Measurements from ENCODE around the gene PDE1C.

The PDE1C gene

DNA sequence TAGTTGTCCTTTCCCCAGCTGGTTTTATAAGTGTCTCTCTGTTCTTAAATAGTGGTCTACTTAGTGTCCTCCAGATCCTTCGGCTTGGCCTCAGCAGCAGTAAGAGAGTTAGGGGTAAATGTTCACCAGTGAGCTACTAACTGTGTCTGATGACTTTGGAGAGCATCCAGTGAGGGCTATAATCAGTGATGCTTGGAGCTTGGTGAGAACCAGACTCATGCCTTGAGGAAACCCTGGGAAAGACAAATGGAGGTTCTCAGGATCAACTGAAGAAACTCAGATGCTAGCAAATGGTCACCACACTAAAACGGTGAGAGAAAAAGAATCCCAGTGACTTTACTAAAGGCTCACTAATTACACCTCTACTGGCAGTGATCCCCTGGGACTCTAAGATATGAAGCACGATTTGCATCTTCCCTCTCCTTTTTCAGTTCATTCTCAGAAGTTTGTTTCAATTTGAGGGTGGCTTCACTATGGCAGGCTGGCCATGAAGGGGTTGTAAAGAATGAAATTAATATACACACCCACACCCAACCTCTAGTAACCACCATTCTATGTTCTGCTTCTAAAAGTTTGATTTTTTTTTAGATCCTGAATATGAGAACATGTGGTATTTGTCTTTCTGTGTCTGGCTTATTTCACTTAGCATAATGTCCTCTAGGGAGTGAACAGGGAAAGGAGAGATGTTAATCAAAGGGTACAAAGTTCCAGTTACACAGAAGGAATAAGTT is 177.9 kb downstream of the PDE1C start:
- DNase-seq (ENCODE audit: low read depth in 2 of 2), result no peak

DNA sequence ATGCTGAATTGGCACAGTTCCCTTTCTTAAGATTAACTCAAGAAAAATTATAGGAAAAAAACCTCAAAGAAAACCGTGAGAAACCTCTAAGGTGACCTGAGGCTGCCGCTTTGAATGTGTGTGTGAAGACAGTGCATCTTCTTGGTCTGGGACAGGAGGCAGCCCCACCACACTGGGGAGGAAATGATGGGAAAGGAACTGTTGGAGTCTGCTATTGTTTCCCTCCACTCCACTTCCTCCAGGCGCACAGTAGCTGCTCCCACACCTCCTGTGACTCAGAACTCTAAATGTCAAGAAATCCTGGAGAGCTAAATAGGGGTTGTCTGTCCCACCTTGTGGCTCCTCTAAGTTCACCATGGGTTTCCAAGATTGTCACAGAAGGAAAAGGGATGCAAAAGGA is 179.4 kb downstream of the PDE1C start:
- no peak for DNase-seq (ENCODE audit: low read depth in 2 of 2)

- no peak for DNase-seq (ENCODE audit: low read depth in 2 of 2)
Observed at GRCh38 chr7:31890198-31890597, 180.0 kb downstream of the PDE1C start.

- DNase-seq (ENCODE audit: low read depth in 2 of 2), result no peak
Observed at GRCh38 chr7:31887006-31887405, 183.2 kb downstream of the PDE1C start.

DNA sequence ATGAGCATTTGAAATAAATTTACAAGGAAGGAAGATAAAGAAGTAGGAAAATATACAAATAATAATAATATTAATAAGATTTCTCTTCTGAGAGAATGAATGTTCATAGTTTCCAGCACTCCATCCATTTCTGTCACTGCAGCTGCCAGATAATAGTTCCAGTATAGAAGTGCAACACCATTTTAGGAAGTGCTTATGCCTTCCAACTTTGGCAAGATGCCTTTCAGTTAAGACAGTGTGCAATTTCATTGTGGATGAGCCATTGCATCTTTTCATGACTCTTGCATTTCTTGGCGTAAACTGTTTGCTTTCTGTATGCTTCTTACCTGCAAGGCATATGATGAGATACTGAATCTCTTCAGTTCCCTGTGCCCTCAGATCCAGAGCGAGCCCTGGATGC is 185.0 kb downstream of the PDE1C start:
- no peak for DNase-seq (ENCODE audit: low read depth in 2 of 2)

DNA sequence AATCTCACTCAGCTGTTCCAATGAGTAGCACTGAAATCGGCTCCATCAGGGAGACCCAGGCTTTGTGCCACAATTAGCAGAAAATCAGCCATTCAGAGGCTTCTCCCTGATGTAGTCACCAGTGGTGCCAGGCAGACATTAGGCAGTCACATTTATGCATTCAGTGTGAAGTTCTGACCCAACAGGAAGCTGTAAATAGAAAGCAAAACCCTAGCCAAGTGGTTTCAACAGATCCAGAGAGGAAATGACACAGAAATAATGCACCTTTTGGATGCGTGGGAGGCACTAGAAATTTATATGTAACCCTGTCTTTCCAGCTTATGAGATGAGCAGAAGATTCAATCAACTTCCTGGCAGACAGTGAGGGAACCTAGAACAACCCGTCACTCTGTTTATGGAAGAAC is 186.4 kb downstream of the PDE1C start:
- DNase-seq (ENCODE audit: low read depth in 2 of 2), result no peak

- DNase-seq (ENCODE audit: low read depth in 2 of 2), result no peak
Observed at GRCh38 chr7:31882187-31882586, 188.0 kb downstream of the PDE1C start.

DNA sequence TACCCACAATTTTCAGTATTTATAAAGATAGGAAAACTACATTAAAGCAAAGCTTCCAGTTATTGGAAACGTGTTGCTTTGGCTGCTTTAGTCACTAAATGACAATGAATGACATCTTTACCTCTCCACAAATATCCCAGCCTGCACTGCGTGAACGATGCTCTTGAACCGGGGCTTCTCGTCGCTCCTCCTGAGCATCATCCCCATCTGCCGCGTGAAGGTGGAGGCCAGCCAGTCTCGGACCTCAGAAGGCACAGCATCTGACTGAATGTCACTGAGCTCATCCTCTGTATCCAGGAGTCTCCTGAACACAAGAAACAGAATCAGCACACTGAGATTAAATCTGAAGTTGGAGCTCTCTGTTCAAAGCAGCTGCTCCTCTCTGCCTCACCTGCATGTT is 191.3 kb downstream of the PDE1C start:
- no peak for DNase-seq (ENCODE audit: low read depth in 2 of 2)

DNA sequence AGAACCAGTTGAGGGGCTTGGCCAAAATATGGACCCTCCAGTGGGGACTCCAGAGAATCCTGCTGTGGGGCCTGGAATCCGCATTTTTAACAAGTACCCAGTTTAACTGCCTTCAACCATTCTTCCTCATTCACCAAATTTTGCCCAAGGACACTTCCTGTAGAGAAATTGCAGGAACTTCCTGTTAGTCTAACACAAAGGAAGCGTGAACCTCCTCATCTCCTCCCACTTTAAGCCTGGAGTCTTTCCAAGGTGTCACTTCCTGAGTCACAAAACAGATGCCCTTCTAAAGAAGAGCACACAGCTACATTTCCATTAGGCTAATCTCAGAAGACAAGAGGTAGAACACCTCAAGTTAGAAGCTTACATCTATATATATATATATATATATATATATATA is 194.8 kb downstream of the PDE1C start:
- no peak for DNase-seq (ENCODE audit: low read depth in 2 of 2)

DNA sequence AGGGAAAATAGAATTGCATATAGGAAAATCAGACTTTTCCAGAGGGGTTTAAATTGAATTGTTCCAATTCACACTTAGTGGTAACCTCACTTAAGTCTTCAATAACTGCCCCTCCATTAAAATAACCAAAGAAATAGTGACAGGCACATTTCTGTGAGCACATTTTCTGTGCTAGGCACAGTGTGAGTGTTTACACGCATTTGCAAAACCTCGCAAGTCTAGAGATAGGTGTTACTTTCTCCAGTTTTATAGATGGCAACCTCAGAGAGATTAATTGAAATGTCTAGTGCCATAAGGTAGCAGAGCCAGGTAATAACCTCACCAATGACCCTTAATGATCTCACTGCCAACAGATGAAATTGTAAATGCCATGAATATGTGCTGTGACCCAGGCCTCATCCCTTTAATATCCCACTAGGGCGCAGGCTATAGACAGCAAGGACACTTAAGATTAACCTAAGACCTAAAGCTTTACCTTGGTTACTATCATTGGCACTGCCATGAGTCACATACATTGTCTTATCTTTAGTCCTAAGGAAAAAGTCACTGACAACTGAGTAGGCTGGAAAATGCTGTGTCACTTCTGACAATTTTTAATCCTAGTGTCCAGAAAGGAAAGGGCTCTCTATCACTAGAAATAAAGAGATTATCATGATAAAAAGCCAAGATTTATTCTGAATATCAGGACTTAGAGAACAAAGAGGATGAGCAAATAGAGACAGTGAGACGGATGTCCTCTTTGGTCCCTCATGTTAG is 195.4 kb downstream of the PDE1C start:
- DNase-seq (ENCODE audit: low read depth in 2 of 2), result no peak

DNA sequence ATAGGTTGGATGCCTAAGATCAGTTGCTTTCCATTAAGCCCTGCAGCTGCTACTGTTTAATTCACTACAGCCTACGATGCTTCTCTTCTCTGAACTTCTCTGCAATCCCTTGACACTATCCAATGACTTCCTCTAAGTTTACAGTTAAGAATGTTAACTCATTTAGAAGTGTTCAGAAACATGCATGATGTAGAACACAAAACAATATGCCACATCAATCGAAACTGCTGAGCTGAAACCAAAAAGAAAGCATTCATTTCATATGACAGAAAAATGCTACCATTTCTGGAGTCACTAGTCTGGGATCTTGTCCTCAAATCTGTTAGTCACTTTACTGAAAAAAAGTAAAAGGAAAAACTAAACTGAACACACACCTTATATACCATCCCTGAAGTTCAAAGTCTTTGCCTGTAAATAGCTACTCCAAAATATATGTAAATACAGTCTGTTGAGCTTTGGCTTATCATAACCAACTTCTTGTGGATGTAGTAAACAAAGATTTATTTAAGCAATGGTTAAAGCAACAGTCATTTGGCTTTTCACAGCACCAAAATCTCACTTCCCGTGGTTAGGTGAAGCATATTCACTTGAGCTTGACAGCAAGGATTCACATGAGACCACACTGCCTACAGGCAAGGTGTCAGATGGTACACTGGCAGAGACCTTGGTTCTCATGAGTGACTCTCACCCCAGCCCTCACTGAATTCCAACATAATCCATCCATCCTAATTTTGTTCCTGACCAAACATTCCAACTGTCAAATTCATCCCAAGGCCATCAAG is 196.2 kb downstream of the PDE1C start:
- DNase-seq (ENCODE audit: low read depth in 2 of 2), result no peak

DNA sequence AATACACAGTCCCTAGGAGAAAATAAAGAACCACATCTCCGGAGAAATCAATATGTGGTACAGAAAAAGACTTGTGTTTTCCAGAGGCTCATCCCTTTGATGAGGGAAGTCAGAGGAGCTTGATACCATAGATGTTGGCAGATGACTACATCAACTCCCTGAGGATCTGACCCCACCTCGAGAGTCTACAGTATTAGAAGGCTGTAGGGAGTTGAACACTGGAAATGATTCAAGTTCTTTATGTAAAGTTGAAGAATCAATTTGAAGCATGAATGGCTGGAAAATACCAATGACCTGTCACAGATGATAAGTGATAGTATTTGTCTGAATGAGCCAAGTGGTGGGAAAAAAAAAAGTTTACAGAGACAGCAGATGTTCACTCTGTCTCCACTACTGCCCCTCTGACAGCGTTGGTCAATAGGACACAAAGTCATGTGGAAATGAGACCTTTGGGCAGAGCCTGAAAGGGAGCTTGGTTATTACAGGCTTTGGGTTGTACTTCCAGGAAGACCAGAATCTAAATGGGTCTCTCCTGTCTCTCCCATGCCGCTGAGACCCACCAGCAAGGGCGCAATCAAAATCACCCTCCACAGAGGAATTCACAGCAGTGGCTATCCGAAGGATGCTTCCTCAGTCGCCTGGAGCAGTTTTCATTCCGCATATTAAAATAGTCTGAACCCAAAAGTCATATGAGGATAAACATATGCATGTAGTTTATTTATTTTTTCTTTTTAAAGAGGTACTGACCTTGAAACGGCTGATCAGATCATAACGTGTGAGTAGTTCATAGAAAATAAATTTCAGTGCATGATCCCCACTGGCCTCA is 197.4 kb downstream of the PDE1C start:
- no peak for DNase-seq (ENCODE audit: low read depth in 2 of 2)

- DNase-seq (ENCODE audit: low read depth in 2 of 2), result no peak
Observed at GRCh38 chr7:31864646-31865045, 205.6 kb downstream of the PDE1C start.

- DNase-seq (ENCODE audit: low read depth in 2 of 2), result no peak
Observed at GRCh38 chr7:31860925-31861324, 209.3 kb downstream of the PDE1C start.

- no peak for DNase-seq (ENCODE audit: low read depth in 2 of 2)
Observed at GRCh38 chr7:31858055-31858454, 212.2 kb downstream of the PDE1C start.

DNA sequence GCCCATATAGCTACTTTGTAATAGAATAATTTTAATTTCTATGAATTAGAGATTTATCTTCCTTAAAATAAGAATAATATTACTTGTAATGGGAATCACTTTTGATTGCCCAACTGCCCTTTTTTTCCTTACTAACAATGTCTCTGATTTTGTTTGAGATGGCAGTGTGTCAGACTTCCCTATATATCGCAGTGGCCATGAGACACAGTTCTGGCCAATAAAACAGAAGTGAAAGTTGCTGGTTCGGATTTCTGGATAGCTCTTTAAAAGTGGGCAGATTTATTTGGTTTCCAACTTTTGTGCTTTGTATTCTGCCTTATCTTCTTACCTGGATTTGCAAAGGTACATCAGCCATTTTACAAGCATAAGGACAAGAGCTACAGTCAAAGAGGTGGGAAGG is 213.0 kb downstream of the PDE1C start:
- no peak for DNase-seq (ENCODE audit: low read depth in 2 of 2)

GRCh38 chr7:31856337-31856736 is 213.9 kb downstream of the PDE1C start:
- no peak for DNase-seq (ENCODE audit: low read depth in 2 of 2)

GRCh38 chr7:31855530-31855929 is 214.7 kb downstream of the PDE1C start:
- no peak for DNase-seq (ENCODE audit: low read depth in 2 of 2)

DNA sequence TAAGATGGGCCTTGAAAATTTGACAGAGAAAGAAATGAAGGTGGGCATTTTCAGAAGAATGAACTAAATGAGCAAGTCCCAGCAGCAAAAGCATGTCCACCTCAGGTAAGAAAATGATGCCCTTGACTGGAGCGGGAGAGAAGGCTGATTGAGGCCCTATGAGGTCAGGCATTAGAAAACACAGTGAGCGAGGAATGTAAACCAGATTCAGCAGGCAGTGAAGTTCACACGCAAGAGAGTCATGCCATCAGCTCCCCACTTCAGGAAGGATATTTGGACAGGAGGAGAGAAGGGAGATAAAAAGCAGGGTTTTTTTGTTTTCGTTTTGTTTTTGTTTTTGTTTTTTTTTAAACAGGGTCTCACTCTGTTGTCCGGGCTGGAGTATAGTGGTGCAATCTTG is 216.8 kb downstream of the PDE1C start:
- DNase-seq (ENCODE audit: low read depth in 2 of 2), result no peak

DNA sequence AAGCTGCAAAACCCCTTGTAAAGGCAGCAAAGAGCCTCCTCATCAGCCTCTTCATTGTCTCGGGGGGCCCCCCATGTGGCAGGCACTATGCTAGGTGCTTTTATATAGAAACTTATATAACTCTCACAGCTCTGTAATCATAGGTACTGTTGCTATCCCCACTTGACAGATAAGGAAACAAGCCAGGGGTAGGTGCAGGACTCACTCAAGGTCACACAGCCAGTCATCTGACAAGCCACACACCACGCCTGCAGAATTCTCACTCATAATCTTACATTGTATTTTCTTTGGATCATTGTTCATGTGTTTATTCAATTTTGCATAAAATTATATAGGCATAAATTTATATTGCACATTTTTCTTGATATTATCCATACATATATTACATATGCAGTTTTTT is 217.7 kb downstream of the PDE1C start:
- no peak for DNase-seq (ENCODE audit: low read depth in 2 of 2)

DNA sequence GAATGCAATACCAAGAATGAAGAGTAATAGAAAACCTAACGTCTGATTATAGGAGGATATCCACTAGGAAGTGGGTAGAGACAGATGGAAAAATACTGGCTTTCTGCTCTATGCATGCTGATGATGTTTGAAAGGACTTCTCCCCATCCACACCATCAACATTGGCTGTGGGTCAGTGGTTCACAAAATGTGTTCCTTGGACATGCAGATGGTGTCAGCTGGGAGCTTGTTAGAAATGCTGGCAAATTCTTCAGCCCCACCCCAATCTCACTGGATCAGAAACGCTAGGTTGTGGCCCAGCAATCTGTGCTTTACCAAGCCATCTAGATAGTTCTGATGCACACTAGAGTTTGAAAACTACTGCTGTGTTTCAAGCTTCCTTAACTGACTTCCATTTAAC is 219.1 kb downstream of the PDE1C start:
- no peak for DNase-seq (ENCODE audit: low read depth in 2 of 2)

GRCh38 chr7:31850601-31851000 is 219.6 kb downstream of the PDE1C start:
- no peak for DNase-seq (ENCODE audit: low read depth in 2 of 2)
